GM23338 (cell line): ENCODE measurements around the gene LRRC8B.

Source experiments
- CREB1 ChIP-seq: fragments of 250-450 bp; sonication (Bioruptor Pico); IDR thresholded peaks from 2 replicates; pipeline ENCODE4 v1.5.0; 2020; ENCODE audit warnings: low read depth, mild to moderate bottlenecking, moderate library complexity
- CTCF ChIP-seq, 2 experiments: fragments of 200-600 bp in 1 of 2; sonication (generic) in 1 of 2; conservative IDR thresholded peaks; 2 replicates each; pipeline versions ENCODE4 v1.5.1 to v1.6.1; 2016 to 2017; ENCODE audit warnings: antibody characterized with exemption in 2 of 2, low read depth in 2 of 2, mild to moderate bottlenecking in 2 of 2, moderate library complexity in 1 of 2
- ETS1 ChIP-seq: IDR thresholded peaks from 2 replicates; pipeline ENCODE4 v1.6.1; 2016; ENCODE audit warnings: antibody characterized with exemption
- EZH2 ChIP-seq: fragments of 200-600 bp; sonication (generic); IDR thresholded peaks from one replicate; pipeline ENCODE4 v1.8.0; 2017; ENCODE audit warnings: antibody characterized with exemption, mild to moderate bottlenecking, low read depth; ENCODE audit not compliant: unreplicated experiment
- EZH2phosphoT487 ChIP-seq: fragments of 200-600 bp; sonication (generic); IDR thresholded peaks from one replicate; pipeline ENCODE4 v1.8.1; 2018; ENCODE audit warnings: antibody characterized with exemption; ENCODE audit not compliant: unreplicated experiment
- JUNB ChIP-seq: IDR thresholded peaks from one replicate; pipeline ENCODE4 v1.6.1; 2016; ENCODE audit warnings: antibody characterized with exemption; ENCODE audit not compliant: unreplicated experiment
- NANOG ChIP-seq: IDR thresholded peaks from 2 replicates; pipeline ENCODE4 v1.6.1; 2016; ENCODE audit warnings: antibody characterized with exemption, borderline replicate concordance
- POLR2AphosphoS5 ChIP-seq: IDR thresholded peaks from 2 replicates; pipeline ENCODE4 v1.6.1; 2016; ENCODE audit warnings: antibody characterized with exemption, low read depth
- REST ChIP-seq: IDR thresholded peaks from one replicate; pipeline ENCODE4 v1.6.1; 2018; ENCODE audit warnings: antibody characterized with exemption; ENCODE audit not compliant: unreplicated experiment
- ZNF114 ChIP-seq: fragments of 250-450 bp; sonication (Bioruptor Pico); IDR thresholded peaks from 2 replicates; pipeline ENCODE4 v1.5.0; 2020; ENCODE audit warnings: mild to moderate bottlenecking, moderate library complexity
- ZNF331 ChIP-seq: fragments of 250-450 bp; sonication (Bioruptor Pico); IDR thresholded peaks from 2 replicates; pipeline ENCODE4 v1.5.0; 2020; ENCODE audit warnings: low read depth, mild to moderate bottlenecking, moderate library complexity
- ZNF462 ChIP-seq: fragments of 250-450 bp; sonication (Bioruptor Pico); IDR thresholded peaks from 2 replicates; pipeline ENCODE4 v1.5.0; 2020; ENCODE audit warnings: mild to moderate bottlenecking, moderate library complexity

- TF ChIP-seq POLR2AphosphoS5 = no peak
- TF ChIP-seq CTCF (conservative IDR thresholded peaks at IDR 0.05; ENCODE audit: low read depth in 2 of 2) = no peak
- TF ChIP-seq EZH2phosphoT487 = no peak
- no peak for TF ChIP-seq REST
- TF ChIP-seq EZH2 = no peak
- no peak for TF ChIP-seq ZNF331 (CRISPR knock-in tag)
- TF ChIP-seq JUNB = no peak
- TF ChIP-seq CREB1 (CRISPR knock-in tag) = no peak
- TF ChIP-seq ZNF114 (CRISPR knock-in tag) = no peak
- no peak for TF ChIP-seq ETS1
- TF ChIP-seq ZNF462 (CRISPR knock-in tag) = no peak
- TF ChIP-seq NANOG = no peak
Measured at GRCh38 chr1:89556726-89557444, 32.3 kb downstream of the LRRC8B start.
